ENCODE data around the gene CHIA. TPM values are rescaled to one million over a fixed set of nuclear protein-coding genes. Genes with fewer than 3 reads are reported as not detected.

The CHIA gene
- total and polyA plus RNA-seq, 2 of the 13 experiments (the other 11 are each of a cell fraction or from before 2014, with no cell fraction given) = not detected

DNA sequence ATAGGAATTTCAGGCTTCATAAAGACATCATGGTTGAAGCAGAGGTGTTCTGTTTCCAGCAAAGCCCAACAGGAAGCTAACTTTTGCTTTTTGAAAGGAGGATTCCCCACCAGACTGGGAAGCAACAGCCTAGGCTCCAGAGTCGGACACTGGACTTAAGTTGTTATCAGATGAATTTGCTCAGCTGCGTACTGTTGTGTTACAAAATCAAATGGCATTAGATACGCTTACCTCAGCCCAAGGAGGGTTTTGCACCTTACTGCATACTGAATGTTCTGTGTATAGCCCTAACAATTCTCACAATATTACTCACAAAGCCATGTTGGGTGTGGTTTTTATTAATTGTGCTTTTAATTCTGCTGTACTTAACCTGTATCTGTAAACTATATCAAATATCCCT lies 547 bp upstream of the CHIA start (continued):
- TF ChIP-seq KIAA2018 (CRISPR knock-in tag; IDR thresholded peaks at IDR 0.05; ENCODE audit: borderline replicate concordance) (no peak), SMYD3 (CRISPR knock-in tag; IDR thresholded peaks at IDR 0.05) (no peak)

- Histone ChIP-seq H3K36me3 (replicated peaks in 1 of 2; ENCODE audit: control insufficient read depth in 1 of 2, insufficient read depth in 2 of 2, low read length in 2 of 2) (no peaks in the 10 kb centered on the region), H3K4me2 (ENCODE audit: low read depth, low read length) (no peak overlapping the region), H4K20me1 (ENCODE audit: insufficient read depth, low read length) (no peaks in the 10 kb centered on the region), H3K9me3 (ENCODE audit: low read length) (no peaks in the 10 kb centered on the region), H2AFZ (ENCODE audit: low read length) (no peak overlapping the region), H3K27me3 (ENCODE audit: control insufficient read depth in 1 of 2, insufficient read depth in 2 of 2, low read length in 2 of 2) (no peaks in the 10 kb centered on the region; a peak in 1 of 5 replicates), H3K4me1 (ENCODE audit: insufficient read depth, low read length) (peaks cover 6% of the 10 kb centered on the region; the same call in 1 of the 2 replicates), H3K27ac (ENCODE audit: extremely low read length, insufficient read depth, low read length) (no peak overlapping the region), H3K4me3 (replicated peaks in 1 of 3; ENCODE audit: insufficient read depth in 1 of 3, low read depth in 2 of 3, low read length in 3 of 3) (no peak overlapping the region), H3K9ac (ENCODE audit: insufficient read depth, low read depth, low read length) (no peak overlapping the region), H3K79me2 (ENCODE audit: insufficient read depth, low read length) (no peaks in the 10 kb centered on the region)
- no peak for TF ChIP-seq NFYB (CRISPR knock-in tag; IDR thresholded peaks at IDR 0.05)
- no peak for TF ChIP-seq BRF2 (CRISPR knock-in tag; IDR thresholded peaks at IDR 0.05)
- TF ChIP-seq DMTF1 (CRISPR knock-in tag; IDR thresholded peaks at IDR 0.05) = no peak
- TF ChIP-seq SRF (IDR thresholded peaks at IDR 0.05; ENCODE audit: low read depth, low read length) = no peak
- TF ChIP-seq ZSCAN9 (CRISPR knock-in tag; IDR thresholded peaks at IDR 0.05; ENCODE audit: borderline replicate concordance) = no peak
- no peak for TF ChIP-seq IKZF4 (CRISPR knock-in tag; IDR thresholded peaks at IDR 0.05; ENCODE audit: borderline replicate concordance, low read depth, not compliant biosample characterization)
- TF ChIP-seq NR1H2 (CRISPR knock-in tag; IDR thresholded peaks at IDR 0.05; ENCODE audit: borderline replicate concordance, low read depth) = no peak
- ChIA-PET POLR2A (no interaction called here), CTCF (ENCODE audit: low intra/inter-chr PET ratio, low total read pairs) (no interaction called here)
- intact Hi-C loops (cut with micrococcal nuclease; ENCODE audit: unreplicated experiment) (no loop called here), in situ Hi-C loops (cut with HindIII; ENCODE audit: extremely low pct_ligation_motif_present, low pct_unique_long_range_greater_than_20kb) (no loop called here)
- BruUV-seq (replicated peaks) = no TSS peak
- ATAC-seq (no peak), DNase-seq (ENCODE audit: low spot score) (no peak), FAIRE-seq (no peak)
Measured at GRCh38 chr1:111294390-111294789, 3.7 kb downstream of the CHIA start.

Data from HepG2 (cell line).